GM18498 (cell line): ENCODE measurements around the gene ZFYVE26.
"Not testable (repeated sequence)": the region's sequence is repeated elsewhere in the genome, so short reads cannot be mapped to it uniquely, and the experiment has no call there.

Experiments used
- ATAC-seq: cut with Tn5 transposase; IDR thresholded peaks from one replicate; pipeline ENCODE4 v1.9.1; 2021; ENCODE audit warnings: mild to moderate bottlenecking, moderate library complexity; ENCODE audit not compliant: unreplicated experiment

The ZFYVE26 gene

GRCh38 chr14:67717048-67717447 lies 99.3 kb downstream of the ZFYVE26 start:
- no peak for ATAC-seq

GRCh38 chr14:67710209-67710608 lies 106.2 kb downstream of the ZFYVE26 start:
- no peak for ATAC-seq

GRCh38 chr14:67709796-67710195 lies 106.6 kb downstream of the ZFYVE26 start:
- ATAC-seq, result not testable (repeated sequence)

- ATAC-seq, result not testable (repeated sequence)
Measured at GRCh38 chr14:67709346-67709745, 107.0 kb downstream of the ZFYVE26 start.

GRCh38 chr14:67705211-67705610 lies 111.2 kb downstream of the ZFYVE26 start:
- ATAC-seq, result no peak

- peak; percentile 69 for ATAC-seq
Measured at GRCh38 chr14:67704484-67705089, 111.8 kb downstream of the ZFYVE26 start.

- ATAC-seq, result no peak
Measured at GRCh38 chr14:67703997-67704396, 112.4 kb downstream of the ZFYVE26 start.

GRCh38 chr14:67701492-67701891 lies 114.9 kb downstream of the ZFYVE26 start, which contains the start of gene RDH12:
Gene RDH12, plus strand, starts transcription at chr14:67701886. Its CDS starts 20,757 bp downstream, at chr14:67722643.
- not testable (repeated sequence) for ATAC-seq

GRCh38 chr14:67698179-67698578 lies 118.2 kb downstream of the ZFYVE26 start:
- ATAC-seq, result no peak

GRCh38 chr14:67697006-67697405 lies 119.4 kb downstream of the ZFYVE26 start:
- no peak for ATAC-seq
